ENCODE measurements around the gene ST6GALNAC3.

The ST6GALNAC3 gene

DNA sequence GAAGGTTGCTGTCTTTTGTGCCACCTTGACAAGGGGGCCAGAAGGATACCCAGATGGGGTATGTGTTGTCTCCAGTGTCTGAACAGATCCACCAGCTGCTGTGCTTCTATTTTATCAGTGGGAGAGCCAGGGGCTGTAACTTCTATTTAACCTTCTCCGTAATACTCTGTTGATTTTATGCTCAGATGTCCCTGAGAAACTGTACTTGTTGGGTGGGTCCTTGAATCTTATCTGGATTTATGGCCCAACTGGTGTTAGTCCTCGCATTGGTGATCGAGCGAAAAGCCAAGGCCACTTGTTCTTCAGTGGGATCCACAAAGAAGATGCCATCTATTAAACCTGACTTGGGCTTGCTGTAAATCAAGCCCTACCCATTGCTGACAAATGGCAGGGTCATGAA is 56.4 kb downstream of the ST6GALNAC3 start:
- H3K4me1 ChIP-seq (ENCODE audit: insufficient read depth, low read length, poor library complexity, severe bottlenecking): no peaks in the 10 kb centered on the region
- no peaks in the 10 kb centered on the region for H3F3A ChIP-seq (ENCODE audit: low read depth)
- no peak overlapping the region for H3K4me3 ChIP-seq (ENCODE audit: low read length, poor library complexity, severe bottlenecking)
- no peaks in the 10 kb centered on the region for H3K27me3 ChIP-seq (ENCODE audit: insufficient read depth, low read length, poor library complexity, severe bottlenecking)
- no peaks in the 10 kb centered on the region for H3K79me2 ChIP-seq (ENCODE audit: insufficient read depth, low read length)
- H3K9me2 ChIP-seq (replicated peaks; ENCODE audit: low read depth, low read length): no peaks in the 10 kb centered on the region
- H3K9me3 ChIP-seq (ENCODE audit: insufficient read depth, low read depth, low read length): no peaks in the 10 kb centered on the region
- TF ChIP-seq, protein P1, sequence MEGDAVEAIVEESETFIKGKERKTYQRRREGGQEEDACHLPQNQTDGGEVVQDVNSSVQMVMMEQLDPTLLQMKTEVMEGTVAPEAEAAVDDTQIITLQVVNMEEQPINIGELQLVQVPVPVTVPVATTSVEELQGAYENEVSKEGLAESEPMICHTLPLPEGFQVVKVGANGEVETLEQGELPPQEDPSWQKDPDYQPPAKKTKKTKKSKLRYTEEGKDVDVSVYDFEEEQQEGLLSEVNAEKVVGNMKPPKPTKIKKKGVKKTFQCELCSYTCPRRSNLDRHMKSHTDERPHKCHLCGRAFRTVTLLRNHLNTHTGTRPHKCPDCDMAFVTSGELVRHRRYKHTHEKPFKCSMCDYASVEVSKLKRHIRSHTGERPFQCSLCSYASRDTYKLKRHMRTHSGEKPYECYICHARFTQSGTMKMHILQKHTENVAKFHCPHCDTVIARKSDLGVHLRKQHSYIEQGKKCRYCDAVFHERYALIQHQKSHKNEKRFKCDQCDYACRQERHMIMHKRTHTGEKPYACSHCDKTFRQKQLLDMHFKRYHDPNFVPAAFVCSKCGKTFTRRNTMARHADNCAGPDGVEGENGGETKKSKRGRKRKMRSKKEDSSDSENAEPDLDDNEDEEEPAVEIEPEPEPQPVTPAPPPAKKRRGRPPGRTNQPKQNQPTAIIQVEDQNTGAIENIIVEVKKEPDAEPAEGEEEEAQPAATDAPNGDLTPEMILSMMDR (conservative IDR thresholded peaks at IDR 0.05; ENCODE audit: low read length): no peak
- TF ChIP-seq EZH2phosphoT487 (IDR thresholded peaks at IDR 0.05; ENCODE audit: borderline replicate concordance): no peak
- H3K4me2 ChIP-seq (ENCODE audit: low read depth, low read length, poor library complexity, severe bottlenecking): no peak overlapping the region
- H3K9ac ChIP-seq (ENCODE audit: low read depth, low read length, poor library complexity, severe bottlenecking): no peak overlapping the region
- H4K20me1 ChIP-seq (ENCODE audit: insufficient read depth, low read length, poor library complexity, severe bottlenecking): no peaks in the 10 kb centered on the region
- no peaks in the 10 kb centered on the region for H3K36me3 ChIP-seq (ENCODE audit: insufficient read depth, low read length)
- H2AFZ ChIP-seq (ENCODE audit: low read length): no peak overlapping the region

GRCh38 chr1:76133977-76134376 is 59.4 kb downstream of the ST6GALNAC3 start:
- no peak overlapping the region for H2AFZ ChIP-seq (ENCODE audit: low read length)
- no peaks in the 10 kb centered on the region for H3K79me2 ChIP-seq (ENCODE audit: insufficient read depth, low read length)
- H3F3A ChIP-seq (ENCODE audit: low read depth): no peaks in the 10 kb centered on the region
- H3K4me1 ChIP-seq (ENCODE audit: insufficient read depth, low read length, poor library complexity, severe bottlenecking): no peaks in the 10 kb centered on the region
- H3K9ac ChIP-seq (ENCODE audit: low read depth, low read length, poor library complexity, severe bottlenecking): no peak overlapping the region
- H3K27me3 ChIP-seq (ENCODE audit: insufficient read depth, low read length, poor library complexity, severe bottlenecking): no peaks in the 10 kb centered on the region
- no peak for TF ChIP-seq EZH2phosphoT487 (IDR thresholded peaks at IDR 0.05; ENCODE audit: borderline replicate concordance)
- TF ChIP-seq, protein P1 (conservative IDR thresholded peaks at IDR 0.05; ENCODE audit: low read length): no peak
- no peak overlapping the region for H3K4me3 ChIP-seq (ENCODE audit: low read length, poor library complexity, severe bottlenecking)
- no peaks in the 10 kb centered on the region for H4K20me1 ChIP-seq (ENCODE audit: insufficient read depth, low read length, poor library complexity, severe bottlenecking)
- no peak overlapping the region for H3K4me2 ChIP-seq (ENCODE audit: low read depth, low read length, poor library complexity, severe bottlenecking)
- no peaks in the 10 kb centered on the region for H3K9me2 ChIP-seq (replicated peaks; ENCODE audit: low read depth, low read length)
- H3K36me3 ChIP-seq (ENCODE audit: insufficient read depth, low read length): no peaks in the 10 kb centered on the region
- H3K9me3 ChIP-seq (ENCODE audit: insufficient read depth, low read depth, low read length): no peaks in the 10 kb centered on the region

DNA sequence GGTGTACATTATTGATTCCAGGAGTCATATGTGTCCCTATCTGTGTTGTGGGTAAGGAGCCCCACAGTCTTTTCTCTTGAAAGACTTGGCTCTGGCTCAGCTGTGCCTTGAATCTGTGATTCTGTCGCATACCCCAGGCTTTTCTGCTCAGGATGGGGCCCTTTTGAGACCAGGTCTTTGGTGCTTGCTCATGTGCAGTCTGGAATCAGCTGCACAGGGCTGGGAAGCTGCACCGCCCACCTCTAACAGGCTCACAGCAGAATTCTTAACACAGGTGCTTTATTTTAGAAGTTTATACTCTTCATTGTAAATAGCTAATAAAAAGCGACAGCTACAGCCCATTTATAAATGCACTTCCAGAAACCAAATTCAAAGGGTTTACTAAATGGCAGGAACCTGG is 61.3 kb downstream of the ST6GALNAC3 start:
- H3K79me2 ChIP-seq (ENCODE audit: insufficient read depth, low read length): no peaks in the 10 kb centered on the region
- no peaks in the 10 kb centered on the region for H3K27me3 ChIP-seq (ENCODE audit: insufficient read depth, low read length, poor library complexity, severe bottlenecking)
- no peaks in the 10 kb centered on the region for H3K4me1 ChIP-seq (ENCODE audit: insufficient read depth, low read length, poor library complexity, severe bottlenecking)
- no peak overlapping the region for H2AFZ ChIP-seq (ENCODE audit: low read length)
- TF ChIP-seq, protein P1 (conservative IDR thresholded peaks at IDR 0.05; ENCODE audit: low read length): no peak
- TF ChIP-seq EZH2phosphoT487 (IDR thresholded peaks at IDR 0.05; ENCODE audit: borderline replicate concordance): no peak
- no peaks in the 10 kb centered on the region for H3K9me2 ChIP-seq (replicated peaks; ENCODE audit: low read depth, low read length)
- no peaks in the 10 kb centered on the region for H3F3A ChIP-seq (ENCODE audit: low read depth)
- no peak overlapping the region for H3K4me3 ChIP-seq (ENCODE audit: low read length, poor library complexity, severe bottlenecking)
- H4K20me1 ChIP-seq (ENCODE audit: insufficient read depth, low read length, poor library complexity, severe bottlenecking): no peaks in the 10 kb centered on the region
- H3K36me3 ChIP-seq (ENCODE audit: insufficient read depth, low read length): no peaks in the 10 kb centered on the region
- no peak overlapping the region for H3K4me2 ChIP-seq (ENCODE audit: low read depth, low read length, poor library complexity, severe bottlenecking)
- no peak overlapping the region for H3K9ac ChIP-seq (ENCODE audit: low read depth, low read length, poor library complexity, severe bottlenecking)
- no peaks in the 10 kb centered on the region for H3K9me3 ChIP-seq (ENCODE audit: insufficient read depth, low read depth, low read length)

Data from Loucy (cell line).